NCI-H510A treated with DMSO at 0.1 percent for 48 hours (cell line): ENCODE data around the gene STX5.
"Not testable (repeated sequence)": the region's sequence is repeated elsewhere in the genome, so short reads cannot be mapped to it uniquely, and the experiment has no call there.

Source experiments
- DNase-seq: peaks from one replicate; lab custom pipeline; 2025; lab: John Stamatoyannopoulos, UW

STX5 gene, protein sequence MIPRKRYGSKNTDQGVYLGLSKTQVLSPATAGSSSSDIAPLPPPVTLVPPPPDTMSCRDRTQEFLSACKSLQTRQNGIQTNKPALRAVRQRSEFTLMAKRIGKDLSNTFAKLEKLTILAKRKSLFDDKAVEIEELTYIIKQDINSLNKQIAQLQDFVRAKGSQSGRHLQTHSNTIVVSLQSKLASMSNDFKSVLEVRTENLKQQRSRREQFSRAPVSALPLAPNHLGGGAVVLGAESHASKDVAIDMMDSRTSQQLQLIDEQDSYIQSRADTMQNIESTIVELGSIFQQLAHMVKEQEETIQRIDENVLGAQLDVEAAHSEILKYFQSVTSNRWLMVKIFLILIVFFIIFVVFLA

DNA sequence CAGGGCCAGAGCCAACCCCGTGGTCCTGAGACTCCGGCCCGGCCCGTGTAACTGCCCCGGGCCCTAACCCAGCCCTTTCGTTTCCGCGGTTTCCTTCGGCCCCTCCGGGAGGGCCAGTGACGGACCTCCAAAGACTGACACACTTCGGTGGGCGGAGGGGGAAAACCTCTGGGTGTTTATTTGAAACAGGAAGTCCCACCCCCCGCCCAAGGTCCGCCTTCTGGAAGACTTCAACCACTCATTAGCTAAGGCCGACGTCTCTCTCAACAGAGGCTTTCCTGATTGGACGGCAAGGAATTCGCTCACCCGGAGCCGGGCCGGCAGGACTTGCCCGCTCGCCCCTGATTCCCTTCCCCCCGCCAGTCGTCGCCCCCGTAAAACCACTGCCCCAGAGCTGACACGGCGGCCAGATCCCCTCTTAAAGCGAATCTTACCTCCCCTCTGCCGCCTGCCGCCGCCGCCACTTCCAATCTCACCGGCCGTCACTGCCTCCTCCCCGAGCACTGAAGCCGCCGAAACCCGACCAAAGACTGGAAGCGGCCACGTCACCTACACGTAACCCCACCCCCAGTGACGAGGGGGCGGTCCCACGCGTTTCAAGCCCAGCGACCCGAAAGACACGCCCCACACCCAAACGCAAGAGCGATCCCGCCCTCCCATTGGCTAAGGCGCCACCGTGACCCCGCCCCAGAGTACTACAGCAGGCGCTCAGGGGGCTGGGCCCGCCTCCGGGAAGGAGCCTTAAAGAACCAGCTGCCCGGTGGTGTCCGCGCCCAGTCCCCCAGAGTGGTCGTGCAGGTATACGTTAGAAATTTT lies at the start of gene STX5:
TSS of gene STX5 (minus strand) at position 532 of the 816 bp plus-strand sequence. CDS start 808 bp downstream, outside the sequence.
- peak; percentile 98 for DNase-seq

DNA sequence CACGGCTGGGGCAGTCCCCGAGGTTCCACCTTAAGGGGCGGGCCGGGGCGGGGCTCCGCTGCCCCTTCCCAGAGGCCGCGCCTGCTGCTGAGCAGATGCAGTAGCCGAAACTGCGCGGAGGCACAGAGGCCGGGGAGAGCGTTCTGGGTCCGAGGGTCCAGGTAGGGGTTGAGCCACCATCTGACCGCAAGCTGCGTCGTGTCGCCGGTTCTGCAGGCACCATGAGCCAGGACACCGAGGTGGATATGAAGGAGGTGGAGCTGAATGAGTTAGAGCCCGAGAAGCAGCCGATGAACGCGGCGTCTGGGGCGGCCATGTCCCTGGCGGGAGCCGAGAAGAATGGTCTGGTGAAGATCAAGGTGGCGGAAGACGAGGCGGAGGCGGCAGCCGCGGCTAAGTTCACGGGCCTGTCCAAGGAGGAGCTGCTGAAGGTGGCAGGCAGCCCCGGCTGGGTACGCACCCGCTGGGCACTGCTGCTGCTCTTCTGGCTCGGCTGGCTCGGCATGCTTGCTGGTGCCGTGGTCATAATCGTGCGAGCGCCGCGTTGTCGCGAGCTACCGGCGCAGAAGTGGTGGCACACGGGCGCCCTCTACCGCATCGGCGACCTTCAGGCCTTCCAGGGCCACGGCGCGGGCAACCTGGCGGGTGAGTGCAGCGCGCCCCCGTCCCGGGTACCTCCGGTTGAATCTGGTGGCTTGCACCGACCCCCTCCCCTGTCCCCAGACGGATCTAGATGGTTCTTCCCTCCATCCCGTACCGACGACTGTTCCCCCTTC lies 49.1 kb upstream of the STX5 start, which contains the start of gene SLC3A2:
TSS of gene SLC3A2 (plus strand) at position 94 of the 776 bp plus-strand sequence. CDS start at position 222, 128 bp downstream.
- peak; percentile 83 for DNase-seq

DNA sequence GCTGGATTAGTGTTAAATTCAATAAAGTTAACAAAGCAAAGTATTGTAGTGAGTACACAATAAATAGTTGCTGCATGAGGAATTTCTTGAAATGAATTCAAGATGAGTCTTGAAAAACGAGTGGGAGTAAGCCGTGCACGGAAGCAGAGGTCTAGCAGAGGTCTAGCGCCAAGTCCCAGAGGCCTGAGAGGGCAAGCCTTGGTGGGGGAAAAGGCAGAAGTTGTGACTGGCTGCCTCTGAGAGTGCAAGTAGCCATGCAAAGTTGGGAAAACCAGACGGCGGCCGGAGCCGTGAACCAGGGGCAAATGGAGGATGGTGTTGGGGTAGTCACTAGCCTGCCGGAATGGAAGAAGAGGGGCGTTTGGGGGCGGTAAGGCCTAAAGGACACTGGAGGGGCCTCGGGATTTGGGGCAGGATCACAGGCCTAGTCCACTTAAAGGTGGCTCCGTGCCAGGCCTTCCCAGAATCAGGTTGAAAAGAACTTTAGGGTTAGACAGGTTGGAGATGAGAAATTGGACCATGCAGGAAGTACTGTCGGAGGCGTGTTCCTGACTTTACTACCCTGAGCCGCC lies 48.5 kb upstream of the STX5 start:
- no peak for DNase-seq

DNA sequence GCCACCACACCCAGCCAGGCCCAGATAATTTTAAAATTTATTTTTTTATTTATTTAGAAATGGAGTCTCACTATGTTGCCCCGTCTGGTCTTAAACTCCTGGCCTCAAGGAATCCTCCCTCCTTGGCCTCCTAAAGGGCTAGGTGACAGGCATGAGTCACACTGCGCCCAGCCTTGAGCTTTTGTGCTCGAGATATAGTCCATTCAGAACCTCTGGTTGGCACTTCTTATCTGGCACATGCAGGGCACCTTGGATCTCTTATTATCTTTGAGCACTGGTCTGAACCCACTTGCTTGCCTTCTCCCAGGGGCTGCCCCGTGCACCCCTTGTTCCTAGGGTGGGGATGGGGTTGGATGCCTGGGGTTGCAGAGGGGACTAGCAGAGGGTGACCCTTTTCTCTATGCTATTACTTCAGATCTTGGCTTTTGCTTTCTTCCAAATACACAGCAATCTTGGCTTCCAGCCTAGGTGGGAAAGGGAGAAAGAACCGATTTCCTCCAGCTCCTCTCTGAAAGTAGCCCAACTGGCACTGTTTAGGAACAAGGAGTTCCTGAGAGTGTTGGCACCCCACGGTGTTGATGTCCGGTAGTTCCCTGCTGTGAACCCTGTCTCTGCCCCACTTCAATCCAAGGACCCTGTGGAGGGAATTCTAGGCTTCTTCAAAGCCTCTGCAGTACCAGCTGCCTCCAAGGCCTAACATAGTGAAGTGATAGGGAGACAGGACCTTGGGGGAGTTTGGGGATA lies 47.6 kb upstream of the STX5 start:
- DNase-seq, result no peak

DNA sequence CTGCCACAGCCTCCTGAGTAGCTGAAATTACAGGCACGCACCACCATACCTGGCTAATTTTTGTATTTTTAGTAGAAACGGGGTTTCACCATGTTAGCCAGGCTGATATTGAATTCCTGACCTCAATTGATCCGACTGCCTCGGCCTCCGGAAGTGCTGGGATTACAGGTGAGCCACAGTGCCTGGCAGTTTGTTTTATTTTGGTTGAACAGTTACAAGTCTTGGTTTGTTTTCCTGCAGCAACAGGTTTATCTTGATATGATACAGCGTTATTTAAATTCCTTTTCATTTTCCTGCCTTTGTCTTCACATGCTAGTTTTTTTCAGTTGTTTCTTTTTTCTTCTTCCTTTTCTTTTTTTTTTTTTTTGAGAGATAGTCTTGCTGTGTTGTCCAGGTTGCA lies 44.9 kb upstream of the STX5 start:
- no peak for DNase-seq

DNA sequence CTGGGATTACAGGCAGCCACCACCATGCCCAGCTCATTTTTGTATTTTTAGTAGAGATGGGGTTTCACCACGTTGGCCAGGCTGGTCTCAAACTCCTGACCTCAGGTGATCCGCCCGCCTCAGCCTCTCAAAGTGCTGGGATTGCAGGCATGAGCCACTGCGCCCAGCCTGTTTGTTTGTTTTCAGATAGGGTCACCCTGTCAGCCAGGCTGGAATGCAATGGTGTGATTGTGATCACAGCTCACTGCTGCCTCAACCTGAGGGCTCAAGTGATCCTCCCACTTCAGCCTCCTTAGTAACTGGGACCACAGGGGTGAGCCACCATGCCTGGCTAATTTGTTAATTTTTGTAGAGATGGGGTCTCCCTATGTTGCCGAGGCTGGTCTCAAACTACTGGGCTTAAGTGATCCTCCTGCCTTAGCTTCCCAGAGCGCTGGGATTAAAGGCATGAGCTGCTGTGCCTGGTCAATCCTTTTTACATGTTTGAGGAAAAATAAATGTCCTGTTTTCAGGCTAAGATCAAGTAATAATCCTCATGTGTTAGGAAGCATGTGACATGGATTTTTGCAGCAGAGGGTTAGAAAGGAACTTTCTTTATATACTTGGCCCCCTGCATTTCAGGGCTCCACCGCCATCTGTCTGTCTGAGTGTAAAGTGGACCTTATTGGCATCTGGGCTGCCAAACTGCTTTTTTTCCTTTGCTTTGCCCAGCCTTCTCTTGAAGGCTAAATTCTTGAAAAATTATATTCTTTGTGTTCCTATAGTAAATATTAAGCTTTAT lies 44.0 kb upstream of the STX5 start:
- DNase-seq, result no peak

DNA sequence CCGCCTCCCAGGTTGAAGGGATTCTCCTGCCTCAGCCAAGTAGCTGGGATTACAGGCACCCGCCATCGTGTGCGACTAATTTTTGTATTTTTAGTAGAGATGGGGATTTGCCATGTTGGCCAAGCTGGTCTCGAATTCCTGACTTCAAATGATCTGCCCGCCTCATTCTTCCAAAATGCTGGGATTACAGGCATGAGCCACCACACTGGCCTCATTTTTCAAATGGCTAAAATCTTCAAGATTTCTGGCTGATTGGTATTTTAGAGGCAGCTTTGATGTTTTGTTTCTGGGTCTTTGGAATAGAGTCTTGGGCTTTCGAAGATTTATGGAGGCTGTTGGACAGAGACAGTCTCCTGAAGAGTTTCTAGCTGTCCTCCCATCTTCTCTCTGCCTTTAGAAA lies 43.0 kb upstream of the STX5 start:
- no peak for DNase-seq

DNA sequence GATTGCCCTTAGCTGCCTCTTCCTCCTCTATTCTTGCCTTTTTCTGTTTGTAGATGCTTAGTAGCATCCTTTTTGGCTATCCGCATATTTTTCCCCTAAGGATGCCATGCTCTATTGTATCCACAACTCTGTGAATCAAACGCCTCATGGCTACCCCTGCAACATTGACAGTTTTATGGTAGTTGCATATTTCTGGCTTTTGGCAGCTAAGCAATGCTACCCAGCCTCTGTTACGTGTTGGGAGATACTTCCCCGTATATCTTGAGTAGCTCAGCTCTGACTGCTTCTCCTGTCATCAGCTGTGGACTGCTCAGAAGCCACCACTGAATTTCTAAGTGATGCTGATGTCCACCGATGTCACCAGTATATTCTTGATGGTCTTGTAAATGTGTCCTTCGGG lies 33.8 kb upstream of the STX5 start:
- DNase-seq, result no peak

DNA sequence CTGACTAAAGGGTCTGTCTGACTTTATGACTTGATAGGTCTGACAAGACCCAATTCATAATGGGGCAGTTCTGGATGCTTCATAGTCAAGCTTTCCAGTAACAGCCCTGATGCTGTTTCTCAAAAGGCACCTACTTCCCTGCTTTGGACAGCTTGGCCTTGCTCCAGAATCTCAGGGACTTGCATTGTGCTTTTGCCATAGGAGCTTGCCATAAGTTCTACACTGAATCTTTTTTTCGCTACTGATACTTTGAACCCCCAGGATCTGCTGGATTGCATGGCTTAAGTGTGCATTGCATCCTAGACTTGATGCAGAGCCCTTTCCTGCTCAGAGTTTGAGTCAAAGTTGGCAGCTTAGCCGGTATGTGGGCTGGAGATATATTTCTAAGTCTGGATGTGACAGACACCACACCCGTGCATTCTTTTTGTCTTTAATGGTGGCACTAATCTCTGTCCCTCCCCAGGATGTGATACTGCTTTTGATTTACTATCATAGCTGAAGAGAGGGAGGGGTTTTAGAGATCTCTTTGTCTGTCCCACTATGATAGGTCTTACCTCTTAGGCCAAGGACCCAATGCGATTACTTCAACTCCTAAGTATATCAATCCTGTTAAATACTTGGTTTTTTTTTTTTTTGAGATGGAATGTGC lies 32.0 kb upstream of the STX5 start:
- DNase-seq, result no peak

DNA sequence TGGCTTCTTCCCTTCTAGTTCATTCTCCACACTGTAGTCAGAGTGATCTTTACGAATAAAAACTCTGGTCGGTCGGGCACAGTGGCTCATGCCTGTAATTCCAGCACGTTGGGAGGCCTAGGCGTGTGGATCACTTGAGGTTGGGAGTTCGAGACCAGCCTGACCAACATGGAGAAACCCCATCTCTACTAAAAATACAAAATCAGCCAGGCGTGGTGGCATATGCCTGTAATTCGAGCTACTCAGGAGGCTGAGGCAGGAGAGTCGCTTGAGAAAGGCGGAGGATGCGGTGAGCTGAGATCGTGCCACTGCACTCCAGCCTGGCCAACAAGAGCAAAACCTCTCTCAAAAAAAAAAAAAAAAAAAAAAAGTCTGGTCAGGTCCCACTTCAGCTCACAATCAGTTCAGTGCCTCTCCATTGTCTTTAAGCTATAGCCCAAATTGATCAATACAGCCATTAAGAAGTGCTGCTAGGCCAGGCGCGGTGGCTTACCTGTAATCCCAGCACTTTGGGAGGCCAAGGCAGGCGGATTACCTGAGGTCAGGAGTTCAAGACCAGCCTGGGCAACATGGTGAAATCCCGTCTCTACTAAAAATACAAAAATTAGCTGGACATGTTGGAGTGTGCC lies 29.8 kb upstream of the STX5 start:
- DNase-seq, result not testable (repeated sequence)

DNA sequence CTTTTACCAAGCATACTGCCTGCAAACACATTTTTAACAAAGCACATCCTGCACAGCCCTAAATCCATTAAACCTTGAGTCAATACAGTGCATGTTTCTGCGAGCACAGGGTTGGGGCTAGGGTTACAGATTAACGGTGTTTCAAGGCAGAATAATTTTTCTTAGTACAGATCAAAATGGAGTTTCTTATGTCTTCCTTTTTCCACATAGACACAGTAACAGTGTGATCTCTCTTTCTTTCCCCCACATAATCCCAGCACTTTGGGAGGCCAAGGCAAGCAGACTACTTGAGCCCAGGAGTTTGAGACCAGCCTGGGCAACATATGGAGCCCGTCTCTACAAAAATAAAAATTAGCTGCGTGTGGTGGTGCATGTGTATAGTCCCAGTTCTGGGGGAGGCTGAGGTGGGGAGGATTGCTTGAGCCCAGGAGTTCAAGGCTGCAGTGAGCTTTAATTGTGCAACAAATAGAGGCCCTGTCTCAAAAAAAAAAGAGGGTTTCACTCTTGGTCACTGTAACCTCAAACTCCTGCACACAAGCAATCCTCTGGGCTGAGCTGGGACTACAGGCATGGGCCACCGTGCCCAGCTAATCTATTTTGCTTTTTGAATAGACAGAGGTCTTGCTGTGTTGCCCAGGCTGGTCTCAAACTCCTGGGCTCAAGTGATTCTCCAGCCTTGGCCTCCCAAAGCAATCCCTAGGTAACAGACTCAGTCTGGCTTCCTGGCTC lies 29.1 kb upstream of the STX5 start:
- DNase-seq, result no peak

DNA sequence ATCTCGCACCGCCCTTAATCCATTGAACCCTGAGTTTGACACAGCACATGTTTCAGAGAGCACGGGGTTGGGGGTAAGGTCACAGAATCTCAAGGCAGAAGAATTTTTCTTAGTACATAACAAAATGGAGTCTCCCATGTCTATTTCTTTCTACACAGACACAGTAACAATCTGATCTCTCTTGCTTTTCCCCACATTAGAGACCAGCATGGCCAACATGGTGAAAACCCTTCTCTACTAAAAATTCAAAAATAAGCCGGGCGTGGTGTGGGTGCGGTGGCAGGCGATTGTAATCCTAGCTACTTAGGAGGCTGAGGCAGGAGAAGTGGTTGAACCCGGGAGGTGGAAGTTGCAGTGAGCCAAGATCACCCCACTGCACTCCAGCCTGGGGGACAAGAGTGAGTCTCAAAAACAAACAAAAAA lies 27.4 kb upstream of the STX5 start:
- DNase-seq, result not testable (repeated sequence)

DNA sequence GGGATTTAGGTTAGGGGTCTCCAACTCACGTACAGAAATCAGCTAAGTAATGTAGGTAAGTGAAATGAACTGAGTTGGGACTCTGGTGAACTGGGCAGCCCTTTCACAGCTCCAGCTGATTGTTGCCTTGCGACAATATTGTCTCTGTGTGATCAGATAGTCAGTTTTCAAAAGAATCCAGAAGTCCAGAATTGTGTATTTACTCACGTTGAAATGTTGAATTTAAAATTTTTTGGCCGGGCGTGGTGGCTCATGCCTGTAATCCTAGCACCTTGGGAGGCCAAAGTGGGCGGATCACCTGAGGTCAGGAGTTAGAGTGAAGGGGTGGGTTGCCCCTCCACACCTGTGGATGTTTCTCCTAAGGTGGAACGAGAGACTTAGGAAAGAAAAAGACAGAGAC lies 26.4 kb upstream of the STX5 start:
- no peak for DNase-seq

DNA sequence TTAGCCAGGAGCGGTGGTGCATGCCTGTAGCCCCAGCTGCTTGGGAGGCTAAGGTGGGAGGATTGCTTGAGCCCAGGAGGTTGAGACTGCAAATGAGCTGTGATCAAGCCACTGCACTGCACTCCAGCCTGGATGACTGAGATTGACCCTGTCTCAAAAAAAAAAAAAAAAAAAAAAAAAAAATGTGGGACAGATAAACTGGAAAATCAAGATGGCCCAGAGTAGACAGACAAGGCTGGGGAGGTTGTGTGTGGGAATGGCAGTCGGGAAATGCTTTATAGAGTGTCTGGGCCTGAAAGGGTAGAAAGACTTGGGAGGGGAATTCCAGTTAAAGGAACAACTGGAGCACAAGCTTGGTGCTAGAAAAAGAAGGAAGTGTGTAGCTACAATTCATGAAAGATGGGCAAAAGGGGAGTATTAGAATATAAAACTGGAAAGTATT lies 25.7 kb upstream of the STX5 start:
- DNase-seq, result no peak

DNA sequence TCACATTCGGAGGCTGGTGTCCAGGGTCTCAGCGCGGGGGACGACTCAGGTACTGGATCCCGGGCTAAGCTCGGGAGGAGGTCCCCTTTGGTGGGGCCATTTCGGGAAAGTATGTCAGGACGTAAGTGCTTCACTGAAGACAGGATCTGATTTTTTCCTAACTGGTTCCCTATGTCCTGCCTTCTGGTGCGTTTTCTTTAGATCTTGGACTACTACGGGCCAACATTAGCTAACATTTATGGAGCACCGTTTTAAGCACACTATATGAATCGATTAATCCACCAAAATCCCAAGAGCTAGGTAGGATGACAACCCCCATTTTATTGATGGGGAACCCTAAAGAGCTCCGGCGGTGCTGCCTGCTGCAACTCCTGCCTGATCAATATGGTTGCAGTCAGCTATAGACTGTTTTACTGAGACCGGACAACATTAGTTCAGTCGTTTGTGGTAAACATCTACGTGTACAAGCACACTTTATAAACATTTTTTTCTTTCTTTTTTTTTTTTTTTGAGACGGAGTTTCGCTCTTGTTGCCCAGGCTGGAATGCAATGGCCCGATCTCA lies 24.6 kb upstream of the STX5 start:
- DNase-seq, result peak; percentile 57

DNA sequence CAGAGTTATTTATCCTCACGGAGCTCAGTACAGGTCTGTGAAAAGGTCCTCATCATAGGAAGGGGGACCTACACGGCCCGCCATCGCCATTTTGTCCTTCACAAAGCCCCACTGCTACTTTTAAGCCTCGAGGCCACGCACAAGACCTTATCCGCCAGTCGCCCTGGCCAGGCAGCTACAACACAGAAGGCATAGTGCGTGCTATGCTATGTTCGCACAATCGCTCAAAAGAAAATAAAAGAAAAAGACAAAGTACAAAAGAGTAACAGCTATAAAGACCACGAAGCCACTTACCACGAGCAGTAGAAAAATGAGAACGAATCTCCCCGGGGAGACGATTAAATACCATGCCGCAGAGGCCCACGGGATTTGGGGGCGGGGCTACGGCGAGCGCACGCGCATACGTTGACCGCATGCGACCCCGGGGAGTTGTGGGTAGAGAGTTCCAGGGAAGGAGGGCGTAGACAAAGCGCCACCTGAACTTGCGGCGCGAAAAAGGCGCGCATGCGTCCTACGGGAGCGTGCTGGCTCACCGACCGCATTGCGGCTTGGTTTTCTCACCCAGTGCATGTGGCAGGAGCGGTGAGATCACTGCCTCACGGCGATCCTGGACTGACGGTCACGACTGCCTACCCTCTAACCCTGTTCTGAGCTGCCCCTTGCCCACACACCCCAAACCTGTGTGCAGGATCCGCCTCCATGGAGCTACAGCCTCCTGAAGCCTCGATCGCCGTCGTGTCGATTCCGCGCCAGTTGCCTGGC lies 23.9 kb upstream of the STX5 start:
- DNase-seq, result peak; percentile 97

DNA sequence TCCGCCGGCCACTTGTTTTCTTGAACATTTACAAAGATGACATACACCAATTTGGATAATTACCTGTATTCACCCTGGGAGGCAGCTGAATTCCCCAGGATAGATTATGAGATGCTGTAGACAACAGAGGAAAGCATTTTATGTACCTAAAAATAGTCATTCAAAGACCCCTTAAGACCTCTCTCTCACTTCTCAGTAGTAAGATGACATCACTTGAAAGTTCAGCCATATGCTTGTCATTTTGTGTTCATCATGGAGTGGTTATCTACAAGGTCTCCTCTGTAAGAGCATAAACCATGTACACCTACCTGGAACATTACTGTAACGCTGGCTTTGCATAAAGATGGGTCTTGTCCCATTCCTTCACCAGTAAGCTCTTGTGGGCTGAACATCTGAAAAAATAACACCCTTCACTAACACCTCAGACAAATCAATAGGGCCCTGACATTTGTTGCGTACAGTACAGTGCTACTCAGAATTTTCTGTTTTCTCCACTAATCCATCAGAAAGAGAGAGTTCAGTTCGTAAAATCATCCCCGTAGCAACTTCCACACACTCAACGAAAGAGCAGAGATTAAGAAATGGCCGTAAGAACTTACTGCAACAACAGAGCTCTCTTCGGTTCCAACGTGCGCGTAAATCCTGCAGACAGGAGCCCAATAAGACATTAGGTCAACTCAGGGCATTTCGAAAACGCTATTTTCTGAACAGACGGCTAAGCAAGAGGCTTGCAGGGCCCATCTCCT lies 23.1 kb upstream of the STX5 start:
- DNase-seq, result no peak
